GM04504 (cell line): ENCODE results near the gene PTTG1IP.
"Not testable (repeated sequence)": the region's sequence is repeated elsewhere in the genome, so short reads cannot be mapped to it uniquely, and the experiment has no call there.

Experiments used
- DNase-seq: peaks from one replicate; pipeline ENCODE4 v3.0.0-alpha.2; 2012; ENCODE audit warnings: low read depth

PTTG1IP gene

DNA sequence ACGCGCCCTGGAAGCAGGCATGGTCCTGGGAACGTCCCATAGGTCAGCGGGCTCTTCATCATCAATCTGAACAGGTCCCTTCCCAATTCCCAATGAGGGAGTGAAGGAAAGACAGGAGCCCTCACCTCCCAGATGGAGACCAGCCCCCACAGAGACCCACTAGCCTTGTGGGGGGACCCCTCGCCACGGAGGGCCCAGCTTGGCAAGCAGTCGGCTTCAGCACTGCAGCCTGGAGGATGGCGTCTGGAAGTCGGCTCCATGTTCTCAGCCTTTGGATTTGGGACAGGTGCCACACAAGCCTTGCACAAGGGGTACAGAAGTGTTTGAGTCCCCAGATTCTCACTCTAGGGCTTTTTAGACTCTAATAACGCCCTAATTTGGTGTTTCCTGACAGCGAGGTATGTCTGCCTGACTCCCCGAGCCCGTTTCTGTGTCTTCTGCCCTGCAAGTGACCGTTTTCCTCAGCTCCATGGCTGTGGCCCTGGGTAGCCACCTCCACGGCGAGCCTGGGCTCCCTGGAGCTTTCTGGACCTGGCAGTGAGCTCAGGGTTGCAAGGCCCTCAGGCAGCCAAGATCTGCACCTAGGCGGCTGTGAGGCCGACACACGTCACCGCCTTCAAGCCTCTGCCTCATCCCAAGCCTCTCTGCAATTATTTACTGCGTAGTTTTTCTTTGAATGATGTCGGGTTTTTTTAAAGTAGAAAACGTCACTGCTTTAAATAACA, 30.6 kb downstream of the PTTG1IP start:
- no peak for DNase-seq

DNA sequence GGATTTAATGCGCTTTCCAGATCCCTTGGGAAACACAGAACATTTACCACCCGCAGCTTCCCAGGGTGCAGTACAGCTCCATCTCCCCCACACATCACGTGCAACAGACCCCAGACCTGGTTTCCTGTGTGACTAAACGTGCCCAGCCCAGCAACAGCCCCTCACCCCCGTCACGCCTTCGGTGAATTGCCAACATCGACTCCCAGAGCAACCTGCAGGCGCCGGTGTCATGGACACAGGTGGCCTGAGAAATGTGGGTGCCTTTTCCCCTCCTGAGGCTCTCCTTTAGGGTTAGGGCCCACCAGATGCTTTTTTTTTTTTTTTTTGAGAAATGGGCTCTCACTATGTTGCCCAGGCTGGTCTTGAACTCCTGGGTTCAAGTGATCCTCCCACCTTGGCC, 31.4 kb downstream of the PTTG1IP start:
- DNase-seq: no peak

DNA sequence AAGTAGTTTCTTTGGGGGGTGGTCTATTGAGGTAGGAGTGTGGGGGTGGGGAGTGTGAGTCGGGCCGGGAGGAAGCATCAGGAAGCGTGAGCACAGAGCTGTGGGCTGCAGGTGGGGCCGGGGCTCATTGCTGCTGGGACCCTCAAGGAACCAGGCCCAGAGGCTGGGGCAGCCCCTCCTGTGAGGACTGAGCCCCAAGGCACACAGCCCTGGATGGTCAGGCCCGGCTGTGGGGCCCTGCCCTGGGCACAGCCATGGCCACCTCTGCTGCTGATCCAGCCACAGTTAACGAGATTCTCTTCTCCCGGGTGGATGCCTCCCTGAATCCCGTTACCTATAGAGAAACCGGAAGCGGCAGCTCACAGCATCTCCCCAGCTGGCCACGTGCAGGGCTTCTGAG, 32.7 kb downstream of the PTTG1IP start:
- no peak for DNase-seq

DNA sequence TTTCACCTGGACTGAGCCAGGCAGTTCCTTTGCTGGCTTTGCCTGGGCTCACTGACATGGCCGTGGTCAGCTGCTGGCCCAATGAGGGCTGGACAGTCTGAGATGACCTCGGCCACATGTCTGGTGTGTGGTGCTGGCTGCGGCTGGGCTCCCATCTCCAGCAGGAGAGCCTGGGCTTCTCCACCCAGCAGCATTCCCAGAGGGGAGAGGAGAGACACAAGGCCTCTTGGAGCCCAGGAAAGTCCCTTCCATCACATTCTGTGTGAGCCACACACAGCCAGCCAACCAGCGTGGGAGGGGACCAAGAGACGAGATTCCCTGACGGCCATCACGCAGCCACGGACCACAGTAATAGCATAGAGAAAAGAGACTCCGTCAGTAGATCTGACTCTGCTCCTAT, 34.5 kb downstream of the PTTG1IP start:
- no peak for DNase-seq

DNA sequence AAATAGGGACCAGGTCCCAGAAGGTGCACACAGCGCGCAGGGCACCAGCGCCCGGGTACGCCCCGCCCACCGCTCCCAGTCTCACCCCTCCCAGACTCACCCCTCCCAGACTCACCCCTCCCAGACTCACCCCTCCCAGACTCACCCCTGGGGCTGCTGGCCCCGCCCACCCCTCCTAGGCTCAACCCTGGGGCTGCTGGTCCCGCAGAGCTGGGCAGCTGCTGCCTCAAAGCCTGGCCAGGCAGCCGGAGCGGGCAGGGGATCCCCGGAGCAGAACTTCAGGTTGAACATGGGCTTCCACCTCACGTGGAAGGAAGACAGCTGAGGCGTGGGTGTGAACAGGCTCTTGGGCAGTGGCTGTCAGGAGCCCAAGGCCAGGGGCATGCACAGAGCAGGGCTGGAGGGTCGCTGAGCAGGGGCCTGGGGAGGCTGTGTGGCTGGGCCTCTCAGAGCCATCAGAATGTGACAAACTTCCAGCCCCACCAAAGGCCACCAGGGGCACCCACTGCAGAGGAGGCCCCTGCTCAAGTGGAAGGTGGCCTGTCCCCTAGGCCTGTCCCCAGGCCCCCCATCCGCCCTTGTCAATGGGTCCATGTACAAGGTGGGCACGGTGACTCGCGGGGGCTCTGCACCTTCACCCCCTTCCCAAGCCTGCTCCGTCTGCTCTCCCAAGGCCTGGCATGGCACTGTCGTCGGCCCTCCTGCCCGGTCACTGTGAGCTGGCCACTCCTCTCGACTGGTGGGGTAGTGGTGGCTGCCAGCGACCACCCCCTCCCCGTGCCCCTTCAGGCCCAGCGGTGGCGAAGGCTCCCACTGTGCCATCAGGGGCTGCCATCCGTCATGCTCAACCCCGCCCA, 35.2 kb downstream of the PTTG1IP start:
- no peak for DNase-seq

DNA sequence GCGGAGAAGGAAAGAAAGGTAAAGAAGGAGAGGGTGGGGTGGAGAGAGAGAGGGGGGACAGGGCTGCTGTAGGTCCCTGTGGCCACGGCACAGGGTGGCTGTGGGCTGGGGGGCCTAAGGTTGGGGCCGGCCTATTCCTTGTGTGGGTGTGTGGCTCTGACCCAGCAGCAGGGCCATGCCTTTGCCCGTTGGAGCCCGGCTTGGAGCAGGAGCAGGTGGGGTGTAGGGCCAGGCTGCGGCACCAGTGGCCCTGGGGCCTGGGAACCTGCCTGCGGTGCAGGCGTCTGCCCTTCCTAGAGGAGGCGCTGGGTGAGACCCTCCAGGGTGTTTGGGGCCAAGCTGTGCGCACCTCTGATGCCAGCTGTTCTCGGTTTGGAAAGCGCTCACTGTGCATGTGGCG, 36.0 kb downstream of the PTTG1IP start:
- DNase-seq: no peak

DNA sequence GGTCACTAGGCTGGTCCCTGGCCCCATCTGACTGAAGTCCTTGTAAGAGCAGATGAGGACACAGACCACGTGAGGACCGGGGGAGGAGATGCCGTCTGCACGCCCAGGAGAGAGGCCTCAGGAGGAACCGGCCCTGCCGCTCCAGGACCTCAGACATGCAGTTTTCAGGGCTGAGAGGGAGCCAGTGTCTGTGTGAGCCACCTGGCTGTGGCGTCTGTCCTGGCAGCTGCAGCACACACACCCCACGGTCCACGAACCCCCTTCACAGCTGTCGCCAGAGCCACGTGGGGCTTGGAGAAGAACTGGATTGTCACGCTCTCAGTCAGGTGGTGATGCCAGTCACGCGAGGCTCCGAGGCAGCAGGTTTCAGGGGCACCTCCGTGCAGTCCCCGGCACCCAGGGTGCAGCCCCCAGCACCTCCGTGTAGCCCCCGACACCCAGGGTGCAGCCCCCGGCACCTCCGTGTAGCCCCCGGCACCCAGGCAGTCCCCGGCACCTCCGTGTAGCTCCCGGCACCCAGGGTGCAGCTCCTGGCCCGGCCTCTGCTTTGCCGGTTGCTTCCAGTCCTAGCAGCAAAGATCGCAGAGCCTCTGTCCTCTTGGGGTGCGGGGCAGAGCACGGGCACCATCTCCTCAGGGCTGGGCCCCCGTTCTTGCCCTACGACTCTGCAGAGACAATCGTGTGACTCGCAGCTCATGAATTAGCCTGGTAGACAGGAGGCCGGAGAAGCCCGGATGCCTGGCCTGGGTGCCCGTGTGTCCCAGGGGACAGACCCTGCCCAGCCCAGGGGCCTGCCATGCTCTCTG, 36.6 kb downstream of the PTTG1IP start:
- no peak for DNase-seq

DNA sequence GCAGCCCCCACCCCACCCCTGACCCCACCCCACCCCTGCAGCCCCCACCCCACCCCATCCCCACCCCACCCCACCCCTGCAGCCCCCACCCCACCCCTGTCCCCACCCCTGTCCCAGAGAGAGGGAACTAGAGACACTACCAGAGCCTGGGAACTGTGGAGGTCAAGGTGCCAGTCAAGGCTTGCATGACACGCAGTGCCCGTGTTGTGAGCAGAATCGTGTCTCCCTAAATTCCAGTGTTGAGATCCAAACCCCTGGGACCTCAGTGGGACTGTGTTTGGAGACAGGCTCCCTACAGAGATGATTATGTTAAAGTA, 37.2 kb downstream of the PTTG1IP start:
- no peak for DNase-seq

DNA sequence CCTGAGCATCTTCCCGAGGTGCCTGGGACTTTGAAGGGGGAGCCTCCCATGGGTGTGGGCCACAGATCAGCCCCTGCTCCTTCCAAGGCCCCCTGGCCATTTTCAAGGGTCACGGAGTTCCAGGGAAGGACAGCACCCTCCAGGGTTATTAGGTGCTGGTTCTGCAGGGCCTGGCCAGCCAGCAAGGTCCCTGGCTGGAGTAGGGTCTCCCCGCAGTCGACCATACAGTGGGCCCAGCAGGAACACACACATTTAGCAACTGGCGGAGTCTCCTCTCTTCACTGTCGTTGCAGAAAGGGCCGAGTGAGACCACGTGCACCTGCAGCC, 37.9 kb downstream of the PTTG1IP start:
- DNase-seq: no peak

DNA sequence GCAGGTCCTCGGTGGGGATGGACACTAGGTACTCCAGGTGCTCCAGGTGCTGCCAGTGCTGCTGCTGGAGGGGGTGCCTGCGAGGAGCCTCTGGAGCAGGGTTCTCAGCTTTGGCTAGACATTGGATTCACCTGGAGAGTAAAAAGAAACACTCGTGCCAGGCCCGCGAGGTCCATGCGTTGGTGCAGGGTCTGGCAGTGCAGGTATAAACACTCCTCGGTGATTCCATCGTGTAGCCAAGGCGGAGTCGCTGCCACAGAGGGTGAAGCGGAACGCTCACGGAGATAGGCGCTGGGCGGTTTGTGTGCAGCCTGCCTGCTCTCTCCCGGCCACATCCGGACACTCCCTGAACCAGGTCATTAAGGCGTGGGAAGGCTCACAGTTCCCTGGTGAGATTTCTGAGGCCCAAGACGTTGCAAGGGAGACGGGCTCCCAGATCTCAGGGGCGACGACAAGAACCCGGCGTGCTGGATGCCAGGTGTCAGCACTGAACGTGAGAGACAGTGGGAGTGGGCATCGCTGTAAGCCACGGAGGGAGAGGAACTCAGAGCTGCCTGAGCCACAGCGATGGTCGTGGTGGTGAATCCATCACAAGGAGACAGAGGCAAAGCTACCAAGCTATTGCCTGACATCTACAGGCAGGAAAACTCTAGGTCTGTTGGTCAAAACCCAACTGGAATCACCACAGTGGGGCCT, 38.4 kb downstream of the PTTG1IP start:
- no peak for DNase-seq

DNA sequence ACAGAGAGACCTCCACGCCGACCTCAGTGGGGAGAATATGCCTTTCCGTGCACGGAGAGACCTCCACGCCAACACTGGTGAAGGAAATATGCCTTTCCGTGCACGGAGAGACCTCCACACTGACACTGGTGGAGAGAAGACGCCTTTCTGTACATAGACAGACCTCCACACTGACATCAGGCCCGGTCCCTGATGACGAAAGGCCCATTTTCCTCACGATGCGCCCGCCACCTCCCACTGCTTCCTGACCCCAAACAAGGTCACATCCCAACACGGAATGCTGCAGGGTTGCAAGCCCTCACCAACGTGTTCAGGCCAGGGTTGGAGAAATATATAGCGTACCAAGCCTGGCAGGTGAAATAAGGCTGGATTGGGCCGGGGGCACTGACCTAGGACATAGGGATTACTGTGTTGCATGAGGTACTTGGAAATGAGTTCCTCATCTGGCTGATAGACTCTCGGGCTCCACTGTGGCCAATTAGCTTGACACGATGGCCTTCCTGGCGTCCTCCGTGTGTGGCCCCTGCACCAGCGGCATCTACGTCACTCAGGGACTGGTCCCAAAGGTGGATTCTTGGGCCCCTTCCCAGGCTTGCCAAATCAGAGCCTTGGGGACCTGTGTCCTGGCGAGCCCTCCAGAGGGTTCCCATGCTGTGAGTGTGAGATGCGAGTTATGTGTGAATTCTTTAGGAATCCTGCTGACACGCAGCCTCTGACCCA, 39.1 kb downstream of the PTTG1IP start:
- DNase-seq: no peak

DNA sequence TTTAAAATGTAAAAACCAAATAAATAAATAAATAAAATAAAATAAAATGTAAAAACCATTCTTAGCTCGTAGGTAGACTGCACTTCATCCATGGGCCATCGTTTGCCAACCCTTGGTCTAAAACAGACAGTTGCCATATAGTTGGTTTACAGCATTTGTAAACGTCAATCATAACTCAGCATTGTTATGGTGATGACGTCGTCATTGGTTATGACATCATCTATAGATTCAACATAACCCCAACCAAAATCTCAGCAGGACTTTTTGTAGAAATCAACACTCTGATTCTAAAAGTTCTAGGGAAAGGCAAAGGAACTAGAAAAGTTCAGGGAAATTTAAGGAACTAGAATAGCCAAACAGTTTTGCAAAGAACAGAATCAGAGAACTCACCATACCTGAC, 39.8 kb downstream of the PTTG1IP start:
- no peak for DNase-seq

DNA sequence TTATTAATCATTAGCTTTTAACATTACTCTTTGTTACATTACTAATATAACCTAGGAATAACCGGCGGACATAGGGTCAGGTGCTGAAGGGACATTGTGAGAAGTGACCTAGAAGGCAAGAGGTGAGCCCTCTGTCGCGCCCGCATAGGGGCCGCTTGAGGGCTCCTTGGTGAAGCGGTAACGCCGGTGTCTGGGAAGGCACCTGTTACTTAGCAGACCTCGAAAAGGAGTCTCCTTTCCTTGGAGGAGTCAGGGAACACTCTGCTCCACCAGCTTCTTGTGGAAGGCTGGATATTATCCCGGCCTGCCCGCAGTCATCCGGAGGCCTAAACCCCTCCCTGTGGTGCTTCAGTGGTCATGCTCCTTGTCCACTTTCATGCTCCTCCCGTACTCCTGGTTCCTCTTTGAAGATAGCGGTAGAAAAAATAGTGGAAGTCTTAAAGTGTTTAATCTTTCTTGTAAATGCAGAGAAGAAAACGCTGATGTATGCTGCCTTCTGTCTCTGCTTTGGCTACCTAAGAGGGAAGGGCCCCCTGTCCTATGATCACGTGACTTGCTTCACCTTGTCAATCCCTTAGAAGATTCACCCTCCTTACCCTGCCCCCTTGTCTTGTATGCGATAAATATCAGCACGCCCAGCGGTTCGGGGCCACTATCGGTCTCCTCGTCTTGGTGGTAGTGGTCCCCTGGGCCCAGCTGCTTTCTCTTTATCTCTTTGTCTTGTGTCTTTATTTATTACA, 40.8 kb downstream of the PTTG1IP start:
- DNase-seq: not testable (repeated sequence)

DNA sequence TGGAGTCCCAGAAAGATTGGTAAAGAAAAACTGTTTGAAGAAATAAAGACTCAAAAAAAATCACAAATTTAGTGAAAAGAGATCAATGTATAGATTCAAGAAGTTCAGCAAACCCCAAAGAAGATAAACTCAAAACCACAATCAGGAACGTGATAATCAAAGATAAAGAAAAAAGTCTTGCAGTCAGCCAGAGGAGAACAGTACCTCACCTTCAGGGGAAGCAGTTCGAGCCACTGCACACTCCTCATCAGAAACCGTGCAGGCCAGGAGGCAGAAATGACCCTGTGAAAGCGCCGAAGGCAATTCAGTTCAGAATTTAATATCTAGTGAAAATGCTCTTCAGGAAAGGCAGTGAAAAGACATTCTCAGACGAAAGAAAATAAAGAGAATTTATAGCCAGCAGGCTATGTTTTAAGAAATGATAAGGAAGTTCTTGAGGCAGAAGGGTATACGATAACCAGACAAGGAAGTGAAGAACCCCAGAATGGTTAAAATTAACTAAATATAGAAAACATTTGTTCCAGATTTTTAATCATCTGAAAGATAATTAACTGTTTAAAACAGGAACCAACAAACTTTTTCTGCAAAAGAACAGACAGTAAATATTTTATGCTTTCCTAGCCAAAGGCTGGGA, 42.1 kb downstream of the PTTG1IP start:
- DNase-seq: no peak

DNA sequence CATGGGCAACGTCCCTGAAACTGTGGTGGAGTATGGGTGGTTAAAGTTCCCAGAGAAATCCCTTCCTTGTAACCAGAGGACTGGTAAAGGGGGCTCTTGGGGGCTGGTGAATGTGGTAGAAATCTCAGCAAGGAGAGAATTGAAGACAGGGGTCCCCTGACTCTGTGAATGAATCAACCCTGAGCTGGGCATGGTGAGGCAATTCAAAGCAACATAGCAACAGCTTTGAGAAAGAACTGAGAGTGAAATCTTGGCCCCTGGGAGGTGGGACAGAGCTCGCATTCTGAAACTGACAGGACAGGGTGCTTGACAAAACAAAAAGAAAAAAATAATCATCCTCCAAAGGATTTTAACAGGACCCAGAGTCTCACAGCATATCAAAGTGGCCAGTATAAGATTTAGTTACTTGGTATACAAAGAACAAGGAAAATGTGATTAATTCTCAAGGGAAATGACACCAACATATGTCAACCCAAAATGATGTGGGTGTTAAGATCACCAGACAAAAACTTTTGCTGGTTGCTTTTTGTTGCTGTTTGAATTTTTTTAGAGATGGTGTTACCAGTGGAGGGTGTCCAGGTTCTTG, 43.9 kb downstream of the PTTG1IP start:
- DNase-seq: no peak

DNA sequence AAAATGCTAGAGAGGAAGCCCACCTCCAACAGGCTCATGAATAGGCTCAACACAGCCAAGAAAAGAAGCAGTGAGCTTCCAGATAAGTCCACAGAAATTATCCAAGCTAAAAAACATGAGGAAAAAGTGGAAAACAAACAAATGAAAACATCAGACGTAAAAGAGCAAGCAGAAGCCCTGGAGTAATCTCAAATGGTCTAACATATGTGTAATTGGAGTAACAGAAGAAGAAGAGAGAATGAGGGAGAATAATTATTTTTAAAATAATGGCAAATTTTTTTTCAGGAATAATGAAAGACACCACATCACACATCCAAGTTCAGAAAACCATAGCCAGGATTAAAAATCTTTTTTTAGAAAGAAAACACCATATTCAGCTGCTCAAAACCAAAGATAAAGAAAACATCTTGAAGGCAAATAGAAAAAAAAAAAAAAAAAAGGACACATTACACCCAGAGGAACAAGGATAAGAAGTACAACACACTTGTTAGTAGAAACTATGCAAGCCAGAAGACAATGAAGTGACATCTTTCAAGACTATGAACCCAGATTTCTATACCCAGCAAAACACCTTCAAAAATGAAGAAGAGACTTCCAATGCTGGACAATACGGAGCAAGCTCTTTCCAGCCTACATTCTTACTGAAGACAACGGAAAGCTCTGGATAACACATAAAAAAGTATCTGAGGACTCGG, 45.0 kb downstream of the PTTG1IP start:
- DNase-seq: no peak

DNA sequence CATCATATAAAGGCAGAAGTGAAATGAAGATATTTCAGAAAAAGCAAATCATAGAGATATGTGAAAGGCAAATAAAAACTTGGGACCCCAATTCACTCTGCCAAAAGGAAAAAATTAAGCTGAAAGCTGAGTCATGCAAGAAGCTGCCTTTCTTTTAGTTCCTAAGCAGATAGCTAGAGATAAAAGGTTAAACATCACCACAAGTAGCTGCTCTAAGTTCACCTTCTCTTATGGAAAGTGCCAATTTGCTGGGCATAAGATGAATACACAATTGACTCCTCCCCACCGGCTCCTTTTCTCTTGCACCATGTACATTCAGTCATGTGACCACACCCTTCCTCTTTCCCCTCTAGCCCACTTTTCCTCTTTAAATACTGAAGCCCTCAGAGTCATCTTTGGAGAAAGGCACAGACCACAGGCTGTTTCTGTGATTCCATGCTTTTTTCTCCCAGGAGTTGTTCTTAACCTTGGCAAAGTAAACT, 50.3 kb downstream of the PTTG1IP start:
- DNase-seq: no peak

DNA sequence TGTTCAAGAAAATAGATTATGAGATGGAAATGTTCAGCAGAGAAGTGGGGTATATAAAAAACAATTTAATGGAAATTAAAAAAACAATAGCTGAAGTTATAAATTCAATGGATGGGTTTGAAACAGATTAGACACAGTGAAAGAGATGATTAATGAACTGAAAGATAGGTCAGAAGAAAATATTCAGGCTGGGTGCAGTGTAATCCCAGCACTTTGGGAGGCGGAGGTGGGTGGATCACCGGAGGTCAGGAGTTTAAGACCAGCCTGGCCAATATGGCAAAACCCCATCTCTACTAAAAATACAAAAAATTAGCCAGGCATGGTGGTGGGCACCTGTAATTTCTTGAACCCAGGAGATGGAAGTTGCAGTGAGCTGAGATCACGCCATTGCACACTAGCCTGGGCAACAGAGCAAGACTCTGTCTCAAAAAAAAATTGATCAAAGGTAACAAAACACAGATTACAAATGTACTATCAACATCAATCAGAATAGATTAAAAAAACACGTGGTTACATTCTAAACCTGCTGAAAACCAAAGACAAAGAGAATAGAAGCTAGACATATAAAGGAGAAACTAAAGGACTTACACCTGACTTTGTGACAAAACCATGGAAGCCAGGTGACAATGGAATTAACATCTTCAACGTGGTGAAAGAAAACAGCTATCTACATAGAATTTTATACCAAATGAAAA, 50.9 kb downstream of the PTTG1IP start:
- no peak for DNase-seq

DNA sequence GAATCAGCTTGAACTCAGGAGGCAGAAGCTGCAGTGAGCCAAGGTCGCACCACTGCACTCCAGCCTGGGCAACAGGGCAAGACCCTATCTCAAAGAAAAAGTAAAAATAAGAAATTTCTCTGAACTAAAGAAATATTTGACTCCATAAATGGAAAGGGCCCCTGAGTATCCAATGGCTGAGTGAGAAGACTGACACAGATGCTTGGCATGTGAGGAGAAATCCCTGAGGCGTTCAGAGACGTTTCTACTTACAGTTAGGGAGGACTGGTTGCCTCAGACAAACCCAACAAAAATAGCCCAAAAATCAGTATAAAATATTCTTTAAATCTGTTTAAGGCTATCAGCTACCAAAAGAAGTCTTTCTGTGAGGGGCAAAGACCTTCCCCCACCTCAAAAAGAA, 52.6 kb downstream of the PTTG1IP start:
- DNase-seq: no peak
